Measurements from ENCODE around the gene ERBB4. TPM values are rescaled to one million over a fixed set of nuclear protein-coding genes. Genes with fewer than 3 reads are reported as not detected.

Gene ERBB4
- total and polyA plus RNA-seq, 5 donors, result 4.3 to 38.8 (median 33.4) TPM

GRCh38 chr2:211823886-211824479 lies 714.6 kb downstream of the ERBB4 start:
- no peaks in the 10 kb centered on the region for H3K27me3 ChIP-seq (ENCODE audit: control insufficient read depth, insufficient read depth)
- H3K4me1 ChIP-seq (ENCODE audit: control insufficient read depth, insufficient read depth, low read length), result no peaks in the 10 kb centered on the region
- no peak for ATAC-seq
- no peak for DNase-seq
- H3K4me3 ChIP-seq (ENCODE audit: low read length), result no peak overlapping the region
- H3K9me3 ChIP-seq (ENCODE audit: control insufficient read depth, low read length), result no peaks in the 10 kb centered on the region
- intact Hi-C loops (cut with DNase I), result no loop called here
- H3K27ac ChIP-seq (ENCODE audit: low read length), result no peak overlapping the region
- 78% methylated on average over 7 of the region's 7 CpGs for WGBS

DNA sequence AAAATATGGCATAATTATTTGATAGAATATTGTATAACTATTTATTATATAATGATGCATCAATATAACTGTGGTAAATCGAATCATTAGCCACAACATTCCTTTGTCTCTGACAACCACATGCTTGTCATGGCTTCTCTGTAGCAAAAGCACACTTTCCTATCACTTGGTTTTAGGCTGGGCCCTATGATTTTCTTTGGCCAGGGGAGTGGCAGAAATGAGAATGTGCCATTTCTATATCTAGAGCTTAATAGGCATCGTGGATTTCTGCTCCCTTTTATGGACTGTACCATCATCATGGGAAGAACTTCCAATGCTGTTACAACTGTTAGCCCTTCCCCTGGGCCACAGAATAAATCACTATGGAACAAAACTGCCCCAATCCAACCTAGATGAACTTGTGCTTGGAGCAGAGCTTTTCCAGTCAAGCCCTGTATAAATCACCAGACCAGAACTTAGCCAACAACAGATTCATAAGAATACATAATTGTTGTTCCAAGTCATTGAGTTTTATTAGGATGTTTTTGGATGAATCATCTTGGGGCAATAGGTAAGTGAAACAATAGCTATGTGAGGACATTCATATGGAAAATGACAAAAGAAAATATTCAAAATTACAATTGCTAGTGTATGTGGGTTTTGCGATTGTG lies 715.8 kb downstream of the ERBB4 start:
- DNase-seq (no peak), ATAC-seq (no peak)
- H3K4me3 ChIP-seq (ENCODE audit: low read length), result no peak overlapping the region
- H3K4me1 ChIP-seq (ENCODE audit: control insufficient read depth, insufficient read depth, low read length), result no peaks in the 10 kb centered on the region
- H3K27ac ChIP-seq (ENCODE audit: low read length), result no peak overlapping the region
- intact Hi-C loops (cut with DNase I), result no loop called here
- WGBS, result 63% methylated on average over 3 of the region's 3 CpGs
- H3K9me3 ChIP-seq (ENCODE audit: control insufficient read depth, low read length), result no peaks in the 10 kb centered on the region
- H3K27me3 ChIP-seq (ENCODE audit: control insufficient read depth, insufficient read depth), result no peaks in the 10 kb centered on the region

- intact Hi-C loops (cut with DNase I), result no loop called here
- WGBS, result 67% methylated on average over 1 of the region's 1 CpG
- H3K27me3 ChIP-seq (ENCODE audit: control insufficient read depth, insufficient read depth), result no peaks in the 10 kb centered on the region
- no peaks in the 10 kb centered on the region for H3K4me1 ChIP-seq (ENCODE audit: control insufficient read depth, insufficient read depth, low read length)
- H3K27ac ChIP-seq (ENCODE audit: low read length), result no peak overlapping the region
- no peaks in the 10 kb centered on the region for H3K9me3 ChIP-seq (ENCODE audit: control insufficient read depth, low read length)
- DNase-seq (no peak), ATAC-seq (no peak)
- no peak overlapping the region for H3K4me3 ChIP-seq (ENCODE audit: low read length)
These were observed 721.8 kb downstream of the ERBB4 start for GRCh38 chr2:211816754-211817153.

DNA sequence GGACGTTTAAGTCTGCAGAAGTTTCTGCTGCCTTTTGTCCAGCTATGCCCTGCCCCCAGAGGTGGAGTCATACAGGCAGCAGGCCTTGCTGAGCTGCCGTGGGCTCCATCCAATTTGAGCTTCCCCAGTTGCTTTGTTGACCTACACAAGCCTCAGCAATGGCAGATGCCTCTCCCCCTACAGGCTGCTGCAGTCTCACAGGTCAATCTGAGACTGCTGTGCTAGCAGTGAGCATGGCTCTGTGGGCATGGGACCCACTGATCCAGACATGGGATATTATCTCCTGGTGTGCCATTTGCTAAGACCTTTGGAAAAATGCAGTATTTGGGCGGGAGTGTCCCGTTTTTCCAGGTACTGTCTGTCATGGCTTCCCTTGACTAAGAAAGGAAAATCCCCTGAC lies 726.0 kb downstream of the ERBB4 start:
- intact Hi-C loops (cut with DNase I), result no loop called here
- H3K27me3 ChIP-seq (ENCODE audit: control insufficient read depth, insufficient read depth), result no peaks in the 10 kb centered on the region
- no peaks in the 10 kb centered on the region for H3K9me3 ChIP-seq (ENCODE audit: control insufficient read depth, low read length)
- no peak for ATAC-seq
- no peaks in the 10 kb centered on the region for H3K4me1 ChIP-seq (ENCODE audit: control insufficient read depth, insufficient read depth, low read length)
- H3K27ac ChIP-seq (ENCODE audit: low read length), result no peak overlapping the region
- peak in 1 of 3 donors; percentile 5 for DNase-seq
- H3K4me3 ChIP-seq (ENCODE audit: low read length), result no peak overlapping the region
- 57% methylated on average over 4 of the region's 4 CpGs for WGBS

- no peaks in the 10 kb centered on the region for H3K27me3 ChIP-seq (ENCODE audit: control insufficient read depth, insufficient read depth)
- no peaks in the 10 kb centered on the region for H3K4me1 ChIP-seq (ENCODE audit: control insufficient read depth, insufficient read depth, low read length)
- H3K27ac ChIP-seq (ENCODE audit: low read length), result no peak overlapping the region
- H3K9me3 ChIP-seq (ENCODE audit: control insufficient read depth, low read length), result no peaks in the 10 kb centered on the region
- DNase-seq (no peak), ATAC-seq (no peak)
- H3K4me3 ChIP-seq (ENCODE audit: low read length), result no peak overlapping the region
- WGBS, result 68% methylated on average over 4 of the region's 4 CpGs
- intact Hi-C loops (cut with DNase I), result no loop called here
These were observed 735.9 kb downstream of the ERBB4 start for GRCh38 chr2:211802666-211803065.

DNA sequence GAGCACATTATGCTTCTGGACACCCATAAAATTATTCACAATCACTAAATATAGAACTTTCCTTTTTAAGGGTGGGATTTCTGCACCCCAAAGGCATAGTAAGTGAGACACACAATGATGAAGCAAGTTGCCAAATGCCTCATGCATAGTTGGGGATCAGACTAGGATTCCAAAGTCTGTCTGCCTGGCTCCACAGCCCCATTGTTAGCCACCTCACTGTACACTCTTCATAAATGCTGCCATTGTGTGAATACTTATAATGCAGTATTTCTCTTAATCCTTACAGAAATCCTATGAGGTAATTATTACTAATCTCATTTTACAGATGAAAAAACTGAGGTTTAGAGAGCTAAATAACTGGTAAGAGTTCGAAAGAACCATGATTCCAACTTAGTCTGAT lies 738.6 kb downstream of the ERBB4 start:
- Histone ChIP-seq H3K27me3 (ENCODE audit: control insufficient read depth, insufficient read depth) (no peaks in the 10 kb centered on the region), H3K9me3 (ENCODE audit: control insufficient read depth, low read length) (no peaks in the 10 kb centered on the region), H3K4me3 (ENCODE audit: low read length) (no peak overlapping the region), H3K27ac (ENCODE audit: low read length) (no peak overlapping the region), H3K4me1 (ENCODE audit: control insufficient read depth, insufficient read depth, low read length) (no peaks in the 10 kb centered on the region)
- ATAC-seq (no peak), DNase-seq (no peak)
- WGBS, result 80% methylated on average over 1 of the region's 1 CpG
- intact Hi-C loops (cut with DNase I), result no loop called here

- no peak overlapping the region for H3K4me3 ChIP-seq (ENCODE audit: low read length)
- intact Hi-C loops (cut with DNase I), result no loop called here
- no peak overlapping the region for H3K27ac ChIP-seq (ENCODE audit: low read length)
- no peaks in the 10 kb centered on the region for H3K9me3 ChIP-seq (ENCODE audit: control insufficient read depth, low read length)
- H3K27me3 ChIP-seq (ENCODE audit: control insufficient read depth, insufficient read depth), result no peaks in the 10 kb centered on the region
- ATAC-seq (no peak), DNase-seq (no peak)
- no peaks in the 10 kb centered on the region for H3K4me1 ChIP-seq (ENCODE audit: control insufficient read depth, insufficient read depth, low read length)
- WGBS, result 73% methylated on average over 1 of the region's 1 CpG
These were observed 739.7 kb downstream of the ERBB4 start for GRCh38 chr2:211798868-211799267.

GRCh38 chr2:211793690-211794089 lies 744.9 kb downstream of the ERBB4 start:
- no peak overlapping the region for H3K4me3 ChIP-seq (ENCODE audit: low read length)
- H3K27ac ChIP-seq (ENCODE audit: low read length), result no peak overlapping the region
- H3K4me1 ChIP-seq (ENCODE audit: control insufficient read depth, insufficient read depth, low read length), result no peaks in the 10 kb centered on the region
- 57% methylated on average over 5 of the region's 5 CpGs for WGBS
- H3K9me3 ChIP-seq (ENCODE audit: control insufficient read depth, low read length), result no peaks in the 10 kb centered on the region
- no peak for ATAC-seq
- intact Hi-C loops (cut with DNase I), result no loop called here
- H3K27me3 ChIP-seq (ENCODE audit: control insufficient read depth, insufficient read depth), result no peaks in the 10 kb centered on the region
- no peak for DNase-seq

DNA sequence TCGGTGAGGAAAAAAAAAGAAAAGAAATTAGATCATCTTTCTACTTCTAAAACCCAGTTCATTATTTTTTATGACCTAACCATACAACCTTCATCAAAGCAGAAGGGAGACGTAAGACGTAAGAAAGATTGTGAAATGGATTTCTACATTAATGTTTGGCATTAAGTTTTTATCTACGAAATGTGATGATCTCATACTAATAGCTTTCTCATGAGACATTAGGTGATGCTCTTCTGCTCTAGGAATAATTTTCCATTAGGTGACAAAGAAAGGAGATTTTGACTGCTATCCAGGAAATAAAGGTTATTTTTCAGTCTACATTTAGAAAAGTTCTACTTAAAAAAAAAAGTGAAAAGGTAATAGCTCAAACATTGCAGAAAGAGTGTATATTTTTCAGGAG lies 748.6 kb downstream of the ERBB4 start:
- no peak for ATAC-seq
- H3K4me3 ChIP-seq (ENCODE audit: low read length), result no peak overlapping the region
- H3K9me3 ChIP-seq (ENCODE audit: control insufficient read depth, low read length), result no peaks in the 10 kb centered on the region
- no peaks in the 10 kb centered on the region for H3K27me3 ChIP-seq (ENCODE audit: control insufficient read depth, insufficient read depth)
- no peak for DNase-seq
- H3K27ac ChIP-seq (ENCODE audit: low read length), result no peak overlapping the region
- intact Hi-C loops (cut with DNase I), result no loop called here
- 70% methylated on average over 4 of the region's 4 CpGs for WGBS
- no peaks in the 10 kb centered on the region for H3K4me1 ChIP-seq (ENCODE audit: control insufficient read depth, insufficient read depth, low read length)

- Histone ChIP-seq H3K4me3 (ENCODE audit: low read length) (no peak overlapping the region), H3K27ac (ENCODE audit: low read length) (no peak overlapping the region), H3K27me3 (ENCODE audit: control insufficient read depth, insufficient read depth) (no peaks in the 10 kb centered on the region), H3K9me3 (ENCODE audit: control insufficient read depth, low read length) (no peaks in the 10 kb centered on the region), H3K4me1 (ENCODE audit: control insufficient read depth, insufficient read depth, low read length) (no peaks in the 10 kb centered on the region)
- WGBS, result 54% methylated on average over 5 of the region's 5 CpGs
- DNase-seq (no peak), ATAC-seq (no peak)
- intact Hi-C loops (cut with DNase I), result no loop called here
These were observed 771.9 kb downstream of the ERBB4 start for GRCh38 chr2:211766689-211767088.

DNA sequence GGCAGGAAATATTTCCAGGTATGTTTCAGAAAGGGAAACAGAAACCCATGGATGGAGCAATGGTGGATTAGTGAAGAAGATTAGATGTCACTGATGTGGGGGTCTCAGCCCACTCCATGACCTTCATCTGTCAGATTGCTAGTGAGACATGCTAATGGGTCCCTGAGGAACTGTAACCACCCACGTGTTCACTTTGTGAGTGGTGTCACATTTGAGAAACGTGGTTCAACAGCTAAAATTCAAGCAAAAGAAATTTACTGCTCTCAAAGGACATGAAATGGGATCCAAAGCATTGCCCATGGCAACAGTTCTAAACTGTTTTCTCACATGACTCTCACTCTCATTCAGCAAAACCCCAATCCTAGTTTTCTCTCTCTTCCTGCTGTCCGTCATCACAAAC lies 776.1 kb downstream of the ERBB4 start:
- intact Hi-C loops (cut with DNase I), result no loop called here
- no peaks in the 10 kb centered on the region for H3K27me3 ChIP-seq (ENCODE audit: control insufficient read depth, insufficient read depth)
- H3K4me1 ChIP-seq (ENCODE audit: control insufficient read depth, insufficient read depth, low read length), result no peaks in the 10 kb centered on the region
- ATAC-seq (no peak), DNase-seq (no peak)
- H3K9me3 ChIP-seq (ENCODE audit: control insufficient read depth, low read length), result no peaks in the 10 kb centered on the region
- H3K27ac ChIP-seq (ENCODE audit: low read length), result no peak overlapping the region
- 59% methylated on average over 3 of the region's 3 CpGs for WGBS
- no peak overlapping the region for H3K4me3 ChIP-seq (ENCODE audit: low read length)

DNA sequence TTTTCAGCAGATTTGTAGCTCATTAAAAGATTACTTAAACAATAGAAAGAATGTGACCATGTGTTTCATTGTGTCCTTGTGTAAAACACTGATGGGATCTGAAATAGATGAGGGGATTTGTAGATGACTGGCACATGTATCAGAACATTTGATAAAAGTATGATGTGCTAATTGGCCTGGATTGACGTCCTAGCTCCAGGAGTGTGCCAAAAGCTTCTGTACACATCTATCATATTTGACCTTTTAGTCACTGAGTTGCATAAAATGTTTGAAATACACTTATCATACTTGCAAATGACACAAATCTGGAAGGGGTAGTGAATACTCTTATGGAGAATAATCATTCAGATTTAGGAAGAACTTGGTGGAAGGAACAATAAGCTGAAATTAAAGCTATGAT lies 778.5 kb downstream of the ERBB4 start:
- Histone ChIP-seq H3K4me1 (ENCODE audit: control insufficient read depth, insufficient read depth, low read length) (no peaks in the 10 kb centered on the region), H3K4me3 (ENCODE audit: low read length) (no peak overlapping the region), H3K27ac (ENCODE audit: low read length) (no peak overlapping the region), H3K27me3 (ENCODE audit: control insufficient read depth, insufficient read depth) (no peaks in the 10 kb centered on the region), H3K9me3 (ENCODE audit: control insufficient read depth, low read length) (no peaks in the 10 kb centered on the region)
- peak in 1 of 2 donors; percentile 43 for ATAC-seq
- DNase-seq, result no peak
- intact Hi-C loops (cut with DNase I), result no loop called here
- WGBS, result 13% methylated on average over 1 of the region's 1 CpG

All from right cardiac atrium (tissue), 5 donors.